ENCODE results near the gene TAP1.

GRCh38 chr6:32852018-32852843, 1.3 kb downstream of the TAP1 start:
- TF ChIP-seq, protein P1, sequence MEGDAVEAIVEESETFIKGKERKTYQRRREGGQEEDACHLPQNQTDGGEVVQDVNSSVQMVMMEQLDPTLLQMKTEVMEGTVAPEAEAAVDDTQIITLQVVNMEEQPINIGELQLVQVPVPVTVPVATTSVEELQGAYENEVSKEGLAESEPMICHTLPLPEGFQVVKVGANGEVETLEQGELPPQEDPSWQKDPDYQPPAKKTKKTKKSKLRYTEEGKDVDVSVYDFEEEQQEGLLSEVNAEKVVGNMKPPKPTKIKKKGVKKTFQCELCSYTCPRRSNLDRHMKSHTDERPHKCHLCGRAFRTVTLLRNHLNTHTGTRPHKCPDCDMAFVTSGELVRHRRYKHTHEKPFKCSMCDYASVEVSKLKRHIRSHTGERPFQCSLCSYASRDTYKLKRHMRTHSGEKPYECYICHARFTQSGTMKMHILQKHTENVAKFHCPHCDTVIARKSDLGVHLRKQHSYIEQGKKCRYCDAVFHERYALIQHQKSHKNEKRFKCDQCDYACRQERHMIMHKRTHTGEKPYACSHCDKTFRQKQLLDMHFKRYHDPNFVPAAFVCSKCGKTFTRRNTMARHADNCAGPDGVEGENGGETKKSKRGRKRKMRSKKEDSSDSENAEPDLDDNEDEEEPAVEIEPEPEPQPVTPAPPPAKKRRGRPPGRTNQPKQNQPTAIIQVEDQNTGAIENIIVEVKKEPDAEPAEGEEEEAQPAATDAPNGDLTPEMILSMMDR (IDR thresholded peaks at IDR 0.05): no peak
- no peak for TF ChIP-seq POLR2AphosphoS5 (IDR thresholded peaks at IDR 0.05; ENCODE audit: insufficient read depth in 1 of 2, low read depth in 1 of 2)

Data from vagina (tissue), 2 donors.